ENCODE results near the gene LIN28A.

DNA sequence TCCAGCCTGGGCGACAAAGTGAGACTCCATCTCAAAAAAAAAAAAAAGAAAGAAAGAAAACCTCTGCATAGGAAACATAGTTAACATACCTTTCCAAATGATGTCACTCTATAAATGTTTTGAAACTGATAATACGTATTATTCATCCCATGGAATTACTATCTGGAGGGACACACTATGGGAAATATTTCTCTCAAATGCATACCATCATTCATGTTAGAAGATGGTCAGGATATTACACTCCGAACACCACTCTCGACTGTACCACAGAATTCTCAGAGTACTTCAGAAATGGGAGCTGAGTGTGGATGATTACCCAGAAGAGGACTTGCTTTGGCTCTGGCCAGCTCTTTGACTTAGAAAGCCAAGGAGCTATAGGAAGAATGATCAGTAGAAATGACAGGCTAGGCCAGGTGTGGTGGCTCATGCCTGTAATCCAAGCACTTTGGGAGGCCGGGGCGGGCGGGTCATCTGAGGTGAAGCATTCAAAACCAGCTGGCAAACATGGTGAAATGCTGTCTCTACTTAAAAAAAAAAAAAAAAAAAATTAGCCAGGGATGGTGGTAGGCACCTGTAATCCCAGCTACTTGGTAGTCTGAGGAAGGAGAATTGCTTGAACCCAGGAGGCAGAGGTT, 5.2 kb upstream of the LIN28A start:
- TF ChIP-seq, protein P1, sequence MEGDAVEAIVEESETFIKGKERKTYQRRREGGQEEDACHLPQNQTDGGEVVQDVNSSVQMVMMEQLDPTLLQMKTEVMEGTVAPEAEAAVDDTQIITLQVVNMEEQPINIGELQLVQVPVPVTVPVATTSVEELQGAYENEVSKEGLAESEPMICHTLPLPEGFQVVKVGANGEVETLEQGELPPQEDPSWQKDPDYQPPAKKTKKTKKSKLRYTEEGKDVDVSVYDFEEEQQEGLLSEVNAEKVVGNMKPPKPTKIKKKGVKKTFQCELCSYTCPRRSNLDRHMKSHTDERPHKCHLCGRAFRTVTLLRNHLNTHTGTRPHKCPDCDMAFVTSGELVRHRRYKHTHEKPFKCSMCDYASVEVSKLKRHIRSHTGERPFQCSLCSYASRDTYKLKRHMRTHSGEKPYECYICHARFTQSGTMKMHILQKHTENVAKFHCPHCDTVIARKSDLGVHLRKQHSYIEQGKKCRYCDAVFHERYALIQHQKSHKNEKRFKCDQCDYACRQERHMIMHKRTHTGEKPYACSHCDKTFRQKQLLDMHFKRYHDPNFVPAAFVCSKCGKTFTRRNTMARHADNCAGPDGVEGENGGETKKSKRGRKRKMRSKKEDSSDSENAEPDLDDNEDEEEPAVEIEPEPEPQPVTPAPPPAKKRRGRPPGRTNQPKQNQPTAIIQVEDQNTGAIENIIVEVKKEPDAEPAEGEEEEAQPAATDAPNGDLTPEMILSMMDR (IDR thresholded peaks at IDR 0.05; ENCODE audit: borderline replicate concordance, extremely low read depth, low read length, poor library complexity, severe bottlenecking) = no peak
- no peak for TF ChIP-seq EZH2 (IDR thresholded peaks at IDR 0.05; ENCODE audit: borderline replicate concordance, low read depth, low read length, severe bottlenecking)
